Activated naive CD8-positive, alpha-beta T cell (primary cell): ENCODE results near the gene UGT1A6.
"Not testable (repeated sequence)": the region's sequence is repeated elsewhere in the genome, so short reads cannot be mapped to it uniquely, and the experiment has no call there.

ENCODE experiments used
- H3K27ac Mint-ChIP-seq: one replicate; pipeline ENCODE4 v1.8.0; 2021; ENCODE audit warnings: mixed read lengths
- H3K27me3 Mint-ChIP-seq: one replicate; pipeline ENCODE4 v1.8.0; 2021; ENCODE audit warnings: mixed read lengths
- H3K36me3 Mint-ChIP-seq: one replicate; pipeline ENCODE4 v1.8.0; 2021; ENCODE audit warnings: mixed read lengths
- H3K4me1 Mint-ChIP-seq: one replicate; pipeline ENCODE4 v1.8.0; 2021; ENCODE audit warnings: low read depth, mixed read lengths
- H3K4me3 Mint-ChIP-seq: one replicate; pipeline ENCODE4 v1.8.0; 2021; ENCODE audit warnings: mild to moderate bottlenecking, mixed read lengths
- H3K9me3 Mint-ChIP-seq: one replicate; pipeline ENCODE4 v1.8.0; 2021; ENCODE audit warnings: low read depth, mixed read lengths

Gene UGT1A6

DNA sequence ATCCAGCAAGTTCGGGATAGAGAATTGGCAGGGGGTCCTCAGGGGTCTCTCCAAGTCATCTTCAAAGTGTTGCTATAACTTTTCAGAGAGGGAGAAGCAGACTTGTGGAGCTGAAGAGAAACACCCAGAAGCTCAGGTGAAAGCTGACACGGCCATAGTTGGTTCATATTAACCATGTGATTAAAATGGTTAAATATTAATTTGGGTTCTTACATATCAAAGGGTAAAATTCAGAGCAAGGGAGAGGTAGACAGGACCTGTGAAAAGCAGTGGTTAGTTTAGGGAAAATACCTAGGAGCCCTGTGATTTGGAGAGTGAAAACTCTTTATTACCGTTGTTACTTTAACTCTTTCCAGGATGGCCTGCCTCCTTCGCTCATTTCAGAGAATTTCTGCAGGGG, at the start of gene UGT1A6:
UGT1A6 (plus strand) TSS at position 243 of the 400 bp plus-strand sequence; CDS start at position 358, 115 bp downstream.
- Mint-ChIP-seq H3K9me3 (no peaks in the 10 kb centered on the region), H3K27me3 (peaks cover 3% of the 10 kb centered on the region), H3K36me3 (no peaks in the 10 kb centered on the region), H3K27ac (no peak within 1 kb of the TSS), H3K4me3 (no peak within 1 kb of the TSS), H3K4me1 (no peaks in the 10 kb centered on the region)

- H3K27me3 Mint-ChIP-seq = peaks cover 2% of the 10 kb centered on the region
- peaks cover 11% of the 10 kb centered on the region for H3K4me1 Mint-ChIP-seq
- H3K4me3 Mint-ChIP-seq = no peak overlapping the region
- H3K27ac Mint-ChIP-seq = no peak overlapping the region
- peaks cover 10% of the 10 kb centered on the region for H3K36me3 Mint-ChIP-seq
- H3K9me3 Mint-ChIP-seq = peaks cover 6% of the 10 kb centered on the region
These were observed 49.6 kb upstream of the UGT1A6 start for GRCh38 chr2:233643128-233643527.

DNA sequence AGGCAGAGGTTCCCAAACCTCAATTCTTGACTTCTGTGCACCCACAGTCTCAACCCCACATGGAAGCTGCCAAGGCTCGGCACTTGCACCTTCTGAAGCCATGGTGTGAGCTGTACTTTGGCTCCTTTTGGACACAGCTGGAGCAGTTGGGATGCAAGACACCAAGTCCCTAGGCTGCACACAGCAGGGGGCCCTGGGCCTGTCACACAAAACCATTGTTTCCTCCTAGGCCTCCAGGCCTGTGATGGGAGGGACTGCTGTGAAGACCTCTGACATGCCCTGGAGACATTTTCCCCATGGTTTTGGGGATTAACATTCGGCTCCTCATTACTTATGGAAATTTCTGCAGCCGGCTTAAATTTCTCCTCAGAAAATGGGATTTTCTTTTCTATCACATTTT, 46.7 kb upstream of the UGT1A6 start:
- not testable (repeated sequence) for H3K27me3 Mint-ChIP-seq, H3K9me3 Mint-ChIP-seq, H3K4me1 Mint-ChIP-seq, H3K4me3 Mint-ChIP-seq, H3K27ac Mint-ChIP-seq
- peaks cover 10% of the 10 kb centered on the region for H3K36me3 Mint-ChIP-seq

DNA sequence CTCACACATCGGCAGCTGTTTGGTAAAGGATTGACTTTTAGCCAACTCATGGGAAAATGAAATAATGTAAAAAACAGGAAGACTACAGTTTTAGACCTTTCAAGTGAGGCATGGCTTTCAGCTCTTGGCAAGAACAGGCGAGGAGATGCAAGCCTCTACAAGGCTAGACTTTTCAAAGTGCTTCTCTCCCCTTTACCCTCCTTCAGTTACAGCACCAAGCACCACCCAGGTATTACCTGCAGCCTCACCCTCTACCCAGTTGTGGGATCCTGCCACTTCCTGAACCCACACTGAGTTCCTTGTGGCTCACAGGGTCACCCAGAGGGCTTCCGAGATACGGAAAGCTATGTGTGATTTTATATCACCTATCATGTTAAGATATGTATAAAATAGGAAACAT, 41.7 kb upstream of the UGT1A6 start:
- Mint-ChIP-seq H3K27me3 (peaks cover 10% of the 10 kb centered on the region), H3K9me3 (peaks cover 6% of the 10 kb centered on the region), H3K4me1 (no peaks in the 10 kb centered on the region), H3K36me3 (peaks cover 5% of the 10 kb centered on the region), H3K27ac (no peak overlapping the region), H3K4me3 (no peak overlapping the region)

DNA sequence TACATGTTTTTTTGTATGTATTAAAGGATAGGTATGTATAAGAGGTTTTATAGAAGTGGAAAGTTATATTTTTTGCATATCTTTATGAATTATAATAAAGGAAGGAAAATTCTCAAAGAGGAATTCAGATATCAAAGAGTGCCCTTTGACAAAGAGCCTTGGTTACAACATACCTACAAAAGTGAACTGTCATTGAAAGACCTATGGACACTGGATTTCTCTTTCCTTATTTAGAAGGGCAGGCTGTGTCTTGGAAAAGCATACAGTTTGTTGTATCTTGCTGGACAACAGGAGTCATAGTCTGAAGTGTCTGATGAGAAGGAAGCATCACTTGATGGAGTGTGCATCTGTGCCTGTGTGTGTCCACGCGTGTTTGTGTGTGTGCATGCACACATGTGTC, 41.3 kb upstream of the UGT1A6 start:
- H3K4me1 Mint-ChIP-seq = no peaks in the 10 kb centered on the region
- peaks cover 5% of the 10 kb centered on the region for H3K9me3 Mint-ChIP-seq
- H3K27me3 Mint-ChIP-seq = peaks cover 9% of the 10 kb centered on the region
- H3K4me3 Mint-ChIP-seq = no peak overlapping the region
- peaks cover 4% of the 10 kb centered on the region for H3K36me3 Mint-ChIP-seq
- no peak overlapping the region for H3K27ac Mint-ChIP-seq

GRCh38 chr2:233654501-233654900, 38.2 kb upstream of the UGT1A6 start:
- Mint-ChIP-seq H3K4me3 (no peak overlapping the region), H3K9me3 (no peaks in the 10 kb centered on the region), H3K27ac (no peak overlapping the region), H3K27me3 (peaks cover 7% of the 10 kb centered on the region), H3K36me3 (no peaks in the 10 kb centered on the region), H3K4me1 (no peaks in the 10 kb centered on the region)

DNA sequence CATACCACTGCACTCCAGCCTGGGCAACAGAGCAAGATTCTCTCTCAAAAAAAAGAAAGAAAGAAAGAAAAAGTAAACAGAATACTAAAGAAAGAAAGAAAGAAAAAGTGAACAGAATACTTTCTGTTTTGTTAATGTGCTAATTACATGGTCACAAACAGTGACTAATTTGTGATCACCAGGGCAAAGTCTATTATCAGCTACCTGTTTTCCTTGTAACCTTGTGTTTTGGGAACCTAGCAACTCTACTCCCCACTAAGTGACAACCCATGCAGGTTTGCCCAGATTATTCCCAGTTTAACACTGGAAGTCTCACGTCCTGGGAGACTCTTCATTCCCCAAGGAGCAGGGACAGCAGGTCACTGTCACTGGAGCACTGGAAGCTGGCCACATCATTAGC, 37.6 kb upstream of the UGT1A6 start:
- Mint-ChIP-seq H3K9me3 (no peaks in the 10 kb centered on the region), H3K4me3 (no peak overlapping the region), H3K27ac (no peak overlapping the region), H3K36me3 (no peaks in the 10 kb centered on the region), H3K4me1 (no peaks in the 10 kb centered on the region), H3K27me3 (peaks cover 7% of the 10 kb centered on the region)

- H3K27me3 Mint-ChIP-seq, H3K4me1 Mint-ChIP-seq, H3K27ac Mint-ChIP-seq, H3K4me3 Mint-ChIP-seq, H3K9me3 Mint-ChIP-seq, H3K36me3 Mint-ChIP-seq: not testable (repeated sequence)
These were observed 36.7 kb upstream of the UGT1A6 start for GRCh38 chr2:233655943-233656342.

DNA sequence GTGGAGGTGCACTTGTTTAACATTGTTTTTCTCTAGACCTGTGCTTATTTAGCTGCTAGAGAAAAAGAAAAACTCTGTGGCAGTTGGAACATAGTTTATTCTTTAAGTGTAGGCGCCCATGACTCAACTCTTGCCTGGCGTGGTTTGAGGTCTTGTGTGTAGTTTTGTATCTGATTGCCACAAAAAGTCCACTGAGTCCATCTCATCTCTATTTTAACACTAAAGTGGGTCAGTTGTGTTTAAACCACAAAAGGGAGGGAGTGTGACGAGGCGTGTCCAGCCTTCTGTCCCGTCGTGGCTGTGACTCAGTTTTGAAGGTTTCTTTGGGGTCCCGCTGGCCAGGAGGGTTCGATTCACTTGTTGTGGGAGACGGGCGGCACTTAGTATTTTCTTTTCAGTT, 36.2 kb upstream of the UGT1A6 start:
- H3K36me3 Mint-ChIP-seq = no peaks in the 10 kb centered on the region
- H3K4me3 Mint-ChIP-seq = no peak overlapping the region
- no peaks in the 10 kb centered on the region for H3K9me3 Mint-ChIP-seq
- no peak overlapping the region for H3K27ac Mint-ChIP-seq
- H3K27me3 Mint-ChIP-seq = peaks cover 3% of the 10 kb centered on the region
- no peaks in the 10 kb centered on the region for H3K4me1 Mint-ChIP-seq

GRCh38 chr2:233658610-233659009, 34.1 kb upstream of the UGT1A6 start:
- no peak overlapping the region for H3K27ac Mint-ChIP-seq
- H3K9me3 Mint-ChIP-seq = no peaks in the 10 kb centered on the region
- no peaks in the 10 kb centered on the region for H3K4me1 Mint-ChIP-seq
- H3K4me3 Mint-ChIP-seq = no peak overlapping the region
- peaks cover 2% of the 10 kb centered on the region for H3K36me3 Mint-ChIP-seq
- H3K27me3 Mint-ChIP-seq = peaks cover 14% of the 10 kb centered on the region

GRCh38 chr2:233663911-233664310, 28.8 kb upstream of the UGT1A6 start:
- Mint-ChIP-seq H3K4me3 (no peak overlapping the region), H3K27me3 (peaks cover 23% of the 10 kb centered on the region), H3K9me3 (peaks cover 6% of the 10 kb centered on the region), H3K27ac (no peak overlapping the region), H3K4me1 (no peaks in the 10 kb centered on the region), H3K36me3 (peaks cover 5% of the 10 kb centered on the region)

- peaks cover 6% of the 10 kb centered on the region for H3K36me3 Mint-ChIP-seq
- H3K9me3 Mint-ChIP-seq = peaks cover 6% of the 10 kb centered on the region
- peaks cover 23% of the 10 kb centered on the region for H3K27me3 Mint-ChIP-seq
- H3K4me3 Mint-ChIP-seq = no peak overlapping the region
- no peaks in the 10 kb centered on the region for H3K4me1 Mint-ChIP-seq
- H3K27ac Mint-ChIP-seq = no peak overlapping the region
These were observed 24.0 kb upstream of the UGT1A6 start for GRCh38 chr2:233668605-233669260.

DNA sequence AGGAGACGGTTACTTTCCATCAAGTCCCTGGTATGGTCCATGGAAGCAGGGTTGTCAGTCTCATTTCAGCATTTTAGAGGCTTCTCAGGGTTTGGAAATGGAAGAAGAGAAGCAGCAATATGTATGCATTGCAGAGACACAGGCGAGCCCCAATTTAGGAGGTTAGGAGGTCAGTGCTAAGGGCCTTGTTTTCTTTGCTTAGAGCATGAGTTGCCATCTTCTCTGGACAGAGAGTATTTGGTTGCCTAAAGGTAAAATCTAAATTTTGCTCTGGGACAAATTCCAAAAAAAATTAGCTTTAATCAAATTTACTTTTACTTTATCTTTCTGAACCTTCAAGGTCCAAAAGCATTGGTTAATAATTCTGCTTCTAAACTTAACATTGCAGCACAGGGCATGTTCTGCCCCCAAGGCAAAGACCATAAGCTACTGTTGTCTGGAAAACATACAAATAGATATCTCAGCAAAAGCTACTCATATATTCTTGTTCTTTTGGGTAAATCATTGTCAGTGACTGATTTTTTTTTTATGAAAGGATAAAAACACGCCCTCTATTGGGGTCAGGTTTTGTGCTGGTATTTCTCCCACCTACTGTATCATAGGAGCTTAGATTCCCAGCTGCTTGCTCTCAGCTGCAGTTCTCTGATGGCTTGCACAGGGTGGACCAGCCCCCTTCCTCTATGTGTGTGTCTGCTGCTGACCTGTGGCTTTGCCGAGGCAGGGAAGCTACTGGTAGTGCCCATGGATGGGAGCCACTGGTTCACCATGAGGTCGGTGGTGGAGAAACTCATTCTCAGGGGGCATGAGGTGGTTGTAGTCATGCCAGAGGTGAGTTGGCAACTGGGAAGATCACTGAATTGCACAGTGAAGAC, 21.2 kb upstream of the UGT1A6 start, which contains the start of gene UGT1A9:
UGT1A9 (plus strand) TSS at position 609 of the 872 bp plus-strand sequence; CDS start at position 646, 37 bp downstream.
- H3K36me3 Mint-ChIP-seq = peaks cover 6% of the 10 kb centered on the region
- no peaks in the 10 kb centered on the region for H3K4me1 Mint-ChIP-seq
- no peaks in the 10 kb centered on the region for H3K9me3 Mint-ChIP-seq
- no peak within 1 kb of the TSS for H3K27ac Mint-ChIP-seq
- H3K4me3 Mint-ChIP-seq = no peak within 1 kb of the TSS
- H3K27me3 Mint-ChIP-seq = peaks cover 18% of the 10 kb centered on the region

- Mint-ChIP-seq H3K27me3 (peaks cover 20% of the 10 kb centered on the region), H3K4me3 (no peak overlapping the region), H3K4me1 (no peaks in the 10 kb centered on the region), H3K9me3 (no peaks in the 10 kb centered on the region), H3K27ac (no peak overlapping the region), H3K36me3 (peaks cover 6% of the 10 kb centered on the region)
These were observed 19.8 kb upstream of the UGT1A6 start for GRCh38 chr2:233672886-233673285.

DNA sequence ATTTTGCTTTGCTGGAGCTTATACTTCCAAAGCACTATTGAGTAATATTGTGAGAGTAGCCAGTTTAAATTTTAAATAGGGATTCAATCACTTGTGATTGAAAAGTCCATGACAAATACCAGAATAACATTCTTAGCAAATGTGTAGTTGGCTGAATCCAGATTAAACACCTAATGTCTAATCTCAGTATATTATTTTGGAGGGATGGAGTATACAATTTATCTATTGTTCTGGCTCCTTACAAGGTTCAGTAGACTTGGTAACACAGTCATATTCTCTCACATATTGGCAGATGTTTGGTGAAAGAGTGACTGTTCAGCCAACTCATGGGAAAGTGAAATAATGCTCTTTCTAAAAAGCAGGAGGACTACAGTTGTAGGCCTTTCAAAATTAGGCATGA, 18.8 kb upstream of the UGT1A6 start:
- Mint-ChIP-seq H3K36me3 (peaks cover 3% of the 10 kb centered on the region), H3K27ac (no peak overlapping the region), H3K9me3 (no peaks in the 10 kb centered on the region), H3K4me1 (no peaks in the 10 kb centered on the region), H3K4me3 (no peak overlapping the region), H3K27me3 (peaks cover 17% of the 10 kb centered on the region)
